Caco-2 (cell line): Measurements from ENCODE around the gene KCNAB1. TPM values are rescaled to one million over a fixed set of nuclear protein-coding genes. Genes with fewer than 3 reads are reported as not detected.

ENCODE experiments used
- BruUV-seq: library from RNA; stranded (reverse); fragments of 400-500 nt; replicated peaks from 2 replicates; lab custom pipeline; 2021; lab: Mats Ljungman, UMichigan
- CTCF ChIA-PET: fragments of 300-600 bp; sonication (Branson Sonifier 250); formaldehyde crosslinking; loops from one replicate; lab custom pipeline; 2022; ENCODE audit warnings: antibody characterized with exemption; lab: Charles Lee
- POLR2A ChIA-PET: fragments of 300-600 bp; sonication (Branson Sonifier 250); formaldehyde crosslinking; loops from one replicate; lab custom pipeline; 2022; ENCODE audit warnings: antibody characterized with exemption; lab: Charles Lee
- DNase-seq, 2 experiments: peaks; one replicate each; pipeline versions ENCODE4 v3.0.0 to v3.0.0-alpha.2; 2020 to 2022
- H3K27me3 ChIP-seq: replicated peaks from 2 replicates; pipeline ENCODE4 v1.6.0; 2011; ENCODE audit warnings: low read length; ENCODE audit not compliant: control insufficient read depth, insufficient read depth
- H3K36me3 ChIP-seq: 2 replicates; pipeline ENCODE4 v1.5.1; 2011; ENCODE audit warnings: low read length; ENCODE audit not compliant: control insufficient read depth, insufficient read depth
- H3K4me1 ChIP-seq: fragments of 250-450 bp; sonication (Bioruptor Pico); 2 replicates; pipeline ENCODE4 v1.5.1; 2020; ENCODE audit warnings: mild to moderate bottlenecking
- H3K4me3 ChIP-seq: 2 replicates; pipeline ENCODE4 v1.5.1; 2011; ENCODE audit warnings: low read depth, mild to moderate bottlenecking, control low read depth, low read length
- H3K9me3 ChIP-seq: fragments of 250-450 bp; sonication (Bioruptor Pico); 2 replicates; pipeline ENCODE4 v1.5.1; 2020; ENCODE audit warnings: mild to moderate bottlenecking, moderate library complexity
- H3K27ac Mint-ChIP-seq: one replicate; pipeline ENCODE4 v1.8.0; 2022; ENCODE audit warnings: mixed read lengths; ENCODE audit not compliant: unreplicated experiment
- H3K27me3 Mint-ChIP-seq: one replicate; pipeline ENCODE4 v1.8.0; 2022; ENCODE audit warnings: mixed read lengths; ENCODE audit not compliant: insufficient read depth, unreplicated experiment
- H3K36me3 Mint-ChIP-seq: one replicate; pipeline ENCODE4 v1.8.0; 2022; ENCODE audit warnings: mild to moderate bottlenecking, mixed read lengths; ENCODE audit not compliant: insufficient read depth, unreplicated experiment
- H3K4me1 Mint-ChIP-seq: one replicate; pipeline ENCODE4 v1.8.0; 2022; ENCODE audit warnings: low read depth, mixed read lengths; ENCODE audit not compliant: unreplicated experiment
- H3K4me3 Mint-ChIP-seq: one replicate; pipeline ENCODE4 v1.8.0; 2022; ENCODE audit warnings: mild to moderate bottlenecking, moderate library complexity, mixed read lengths; ENCODE audit not compliant: unreplicated experiment
- H3K9me3 Mint-ChIP-seq: one replicate; pipeline ENCODE4 v1.8.0; 2022; ENCODE audit warnings: mixed read lengths; ENCODE audit not compliant: unreplicated experiment
- CTCF ChIP-seq, 2 experiments: fragments of 200-600 bp in 1 of 2; IDR thresholded peaks; 1 replicate in 1 of 2; 2 replicates in 1 of 2; pipeline versions ENCODE4 v1.5.1 to v1.8.0; 2011 to 2022; ENCODE audit warnings: antibody characterized with exemption in 1 of 2, control low read depth in 1 of 2, inconsistent platforms in 1 of 2, low read depth in 1 of 2, low read length in 1 of 2, mild to moderate bottlenecking in 1 of 2, moderate library complexity in 1 of 2; ENCODE audit not compliant: insufficient read depth in 1 of 2, severe bottlenecking in 1 of 2, unreplicated experiment in 1 of 2
- intact Hi-C: fragments of 100-400 bp; cut with micrococcal nuclease; formaldehyde crosslinking; loops from one replicate; pipeline ENCODE4 v1.10.0; 2022; ENCODE audit not compliant: unreplicated experiment
- total RNA-seq: library from RNA; stranded (reverse); gene quantifications from 2 replicates; pipeline ENCODE4 v1.2.3, GENCODE V29; 2022

The KCNAB1 gene
- total RNA-seq, 1 experiment from 2014 or later: 0.14 TPM

DNA sequence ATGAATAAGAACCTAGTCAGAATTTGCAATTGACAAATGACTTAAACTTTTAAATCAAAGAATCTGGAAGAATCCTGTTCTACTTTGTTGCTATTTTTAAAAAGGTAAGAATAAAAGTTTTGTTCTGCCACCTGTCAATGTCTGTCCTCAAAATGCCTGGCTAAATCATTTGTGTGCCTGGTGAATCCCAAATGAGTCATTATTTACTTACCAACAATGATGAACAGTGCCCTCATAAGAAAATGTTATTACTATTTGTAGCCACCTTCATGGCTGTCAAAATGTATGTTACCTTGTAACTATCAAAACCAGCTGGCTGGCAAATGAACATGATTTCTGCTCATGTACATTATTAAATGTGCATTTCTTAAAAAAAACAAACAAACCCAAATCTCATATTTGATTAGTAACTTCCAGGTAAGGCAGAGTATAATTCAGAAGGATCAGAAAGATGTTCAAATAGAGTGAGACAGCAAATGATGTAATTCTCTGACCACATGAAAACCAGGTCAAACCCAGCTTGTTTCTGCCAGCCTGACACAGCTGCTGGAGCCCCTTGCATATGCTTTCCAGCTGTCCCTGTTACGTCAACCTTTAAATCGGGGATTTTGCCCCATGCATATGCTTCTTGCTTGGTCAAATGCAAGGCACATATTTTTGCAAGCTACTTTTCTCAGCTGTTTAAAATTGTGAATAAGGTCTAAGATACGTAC, 296.6 kb downstream of the KCNAB1 start:
- ChIA-PET CTCF (no interaction called here), POLR2A (no interaction called here)
- Mint-ChIP-seq H3K36me3 (no peaks in the 10 kb centered on the region), H3K27ac (no peak overlapping the region), H3K4me3 (no peak overlapping the region), H3K9me3 (no peaks in the 10 kb centered on the region), H3K27me3 (peaks cover 15% of the 10 kb centered on the region), H3K4me1 (no peaks in the 10 kb centered on the region)
- intact Hi-C loops: no loop called here
- Histone ChIP-seq H3K36me3 (no peaks in the 10 kb centered on the region), H3K4me3 (no peak overlapping the region), H3K27me3 (no peaks in the 10 kb centered on the region), H3K9me3 (no peaks in the 10 kb centered on the region), H3K4me1 (no peaks in the 10 kb centered on the region)
- DNase-seq: no peak
- BruUV-seq: no TSS peak
- TF ChIP-seq CTCF (IDR thresholded peaks at IDR 0.05; ENCODE audit: insufficient read depth in 1 of 2, low read depth in 1 of 2, low read length in 1 of 2, severe bottlenecking in 1 of 2, unreplicated experiment in 1 of 2): no peak

DNA sequence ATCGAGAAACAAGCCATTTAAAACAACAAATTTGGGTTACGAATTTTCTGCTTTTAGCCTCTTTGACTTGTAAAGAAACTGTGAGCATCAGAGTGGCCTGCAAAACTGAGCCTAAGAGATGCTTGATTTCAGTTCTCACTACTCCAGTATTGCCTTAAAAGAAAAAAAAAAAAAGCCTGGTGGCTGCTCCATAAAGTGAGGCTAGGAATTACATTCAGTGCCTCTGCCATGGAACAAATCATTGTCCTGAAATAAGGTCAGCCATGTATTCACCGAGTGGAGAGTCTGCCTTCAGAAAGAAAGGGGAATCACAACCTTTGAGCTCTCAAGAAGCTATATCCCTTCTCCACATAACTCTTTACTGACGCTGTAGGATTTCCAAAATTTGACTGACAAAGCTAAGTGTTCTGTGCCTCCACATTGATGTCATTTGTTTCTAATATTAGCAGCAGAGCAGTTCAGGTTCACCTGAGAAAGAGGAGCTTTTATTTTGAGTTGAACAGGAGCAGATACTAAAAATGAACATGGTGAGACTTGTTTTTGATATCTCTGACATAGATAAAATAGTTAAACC, 297.3 kb downstream of the KCNAB1 start:
- DNase-seq: no peak
- no peak overlapping the region for H3K4me3 ChIP-seq
- Mint-ChIP-seq H3K4me3 (no peak overlapping the region), H3K27me3 (peaks cover 15% of the 10 kb centered on the region), H3K36me3 (no peaks in the 10 kb centered on the region), H3K27ac (no peak overlapping the region), H3K9me3 (no peaks in the 10 kb centered on the region), H3K4me1 (no peaks in the 10 kb centered on the region)
- intact Hi-C loops: no loop called here
- no peaks in the 10 kb centered on the region for H3K9me3 ChIP-seq
- H3K36me3 ChIP-seq: no peaks in the 10 kb centered on the region
- ChIA-PET POLR2A (no interaction called here), CTCF (no interaction called here)
- no peak for TF ChIP-seq CTCF (IDR thresholded peaks at IDR 0.05; ENCODE audit: insufficient read depth in 1 of 2, low read depth in 1 of 2, low read length in 1 of 2, severe bottlenecking in 1 of 2, unreplicated experiment in 1 of 2)
- H3K4me1 ChIP-seq: no peaks in the 10 kb centered on the region
- H3K27me3 ChIP-seq: no peaks in the 10 kb centered on the region
- BruUV-seq: no TSS peak

DNA sequence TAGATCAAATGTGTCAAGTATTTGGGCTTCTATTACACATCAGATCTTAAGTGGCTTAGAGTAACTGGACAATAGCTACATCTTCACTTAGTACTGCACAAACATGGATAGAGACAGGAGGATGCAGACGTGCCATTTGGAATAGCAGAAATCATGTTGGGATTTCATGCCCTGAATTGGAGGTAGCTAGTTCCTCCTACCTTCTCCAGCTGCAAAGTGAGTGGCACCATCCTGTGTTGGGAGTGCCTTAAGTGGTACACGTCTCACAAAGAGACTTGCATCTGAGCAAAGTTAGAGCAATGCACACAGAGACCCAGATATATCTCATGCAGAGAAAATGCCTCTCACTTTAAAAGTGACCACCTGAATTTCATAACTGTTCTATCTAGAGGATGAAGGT, 298.1 kb downstream of the KCNAB1 start:
- ChIA-PET POLR2A (no interaction called here), CTCF (no interaction called here)
- no peak for DNase-seq
- Mint-ChIP-seq H3K27me3 (peaks cover 15% of the 10 kb centered on the region), H3K36me3 (no peaks in the 10 kb centered on the region), H3K4me1 (no peaks in the 10 kb centered on the region), H3K27ac (no peak overlapping the region), H3K9me3 (no peaks in the 10 kb centered on the region), H3K4me3 (no peak overlapping the region)
- H3K27me3 ChIP-seq: no peaks in the 10 kb centered on the region
- intact Hi-C loops: no loop called here
- no TSS peak for BruUV-seq
- no peaks in the 10 kb centered on the region for H3K36me3 ChIP-seq
- no peak for TF ChIP-seq CTCF (IDR thresholded peaks at IDR 0.05; ENCODE audit: insufficient read depth in 1 of 2, low read depth in 1 of 2, low read length in 1 of 2, severe bottlenecking in 1 of 2, unreplicated experiment in 1 of 2)
- H3K9me3 ChIP-seq: no peaks in the 10 kb centered on the region
- no peaks in the 10 kb centered on the region for H3K4me1 ChIP-seq
- no peak overlapping the region for H3K4me3 ChIP-seq
